Mesenteric fat pad (tissue), 1 donor: Measurements from ENCODE around the gene CLEC1A. TPM values are rescaled to one million over a fixed set of nuclear protein-coding genes. Genes with fewer than 3 reads are reported as not detected.

ENCODE experiments used
- DNase-seq: peaks from one replicate; pipeline ENCODE4 v3.0.0-alpha.2; 2020; ENCODE audit warnings: low spot score
- long read RNA-seq: library from polyadenylated mRNA; unstranded; transcript quantifications from one replicate; pipeline ENCODE4 v2.0.0, GENCODE V29; 2020
- total RNA-seq: library from RNA; stranded (reverse); fragmentation: NEBNext Ultra II Directional; extraction: Animal tissue kit (Norgen Biotek cat#: 25700); gene quantifications from one replicate; pipeline ENCODE4 v1.2.1, GENCODE V29; 2021
- donor health status: DM: yes; HTN: yes; CAD: no.

CLEC1A gene
- 7.7 TPM for total RNA-seq
- long read RNA-seq, partial matches to known transcripts = 0 of 6 reads
- long read RNA-seq, other reads (novel, unspliced or antisense) = 1 of 6 reads

GRCh38 chr12:10098791-10099190, at the start of gene CLEC1A:
TSS of gene CLEC1A (minus strand) at chr12:10098985. CDS start at chr12:10098922, 63 bp downstream.
- DNase-seq = no peak

GRCh38 chr12:10147714-10148403, 49.1 kb upstream of the CLEC1A start:
- DNase-seq = no peak

GRCh38 chr12:10142976-10143589, 44.3 kb upstream of the CLEC1A start:
- no peak for DNase-seq

GRCh38 chr12:10140001-10140400, 41.2 kb upstream of the CLEC1A start:
- DNase-seq = no peak

GRCh38 chr12:10136637-10137205, 37.9 kb upstream of the CLEC1A start:
- no peak for DNase-seq

GRCh38 chr12:10135126-10135525, 36.3 kb upstream of the CLEC1A start:
- no peak for DNase-seq

GRCh38 chr12:10132850-10133370, 34.1 kb upstream of the CLEC1A start:
- no peak for DNase-seq

- no peak for DNase-seq
Observed at GRCh38 chr12:10131111-10131690, 32.4 kb upstream of the CLEC1A start.

- DNase-seq = no peak
Observed at GRCh38 chr12:10130042-10130441, 31.3 kb upstream of the CLEC1A start, which contains the start of gene CLEC7A. TSS of gene CLEC7A (minus strand) at chr12:10130199. CDS start at chr12:10130082, 117 bp downstream.

- DNase-seq = no peak
Observed at GRCh38 chr12:10128687-10129086, 29.9 kb upstream of the CLEC1A start.

- no peak for DNase-seq
Observed at GRCh38 chr12:10126413-10126812, 27.6 kb upstream of the CLEC1A start.

- no peak for DNase-seq
Observed at GRCh38 chr12:10122689-10123088, 23.9 kb upstream of the CLEC1A start.

GRCh38 chr12:10121278-10121677, 22.5 kb upstream of the CLEC1A start:
- no peak for DNase-seq

- no peak for DNase-seq
Observed at GRCh38 chr12:10119066-10119465, 20.3 kb upstream of the CLEC1A start.

GRCh38 chr12:10115890-10116289, 17.1 kb upstream of the CLEC1A start:
- DNase-seq = no peak

GRCh38 chr12:10115311-10115710, 16.5 kb upstream of the CLEC1A start:
- no peak for DNase-seq

- no peak for DNase-seq
Observed at GRCh38 chr12:10113920-10114319, 15.1 kb upstream of the CLEC1A start.

GRCh38 chr12:10113075-10113474, 14.3 kb upstream of the CLEC1A start:
- no peak for DNase-seq

- no peak for DNase-seq
Observed at GRCh38 chr12:10111451-10111850, 12.7 kb upstream of the CLEC1A start.

- DNase-seq = no peak
Observed at GRCh38 chr12:10110256-10110844, 11.6 kb upstream of the CLEC1A start.

- DNase-seq = no peak
Observed at GRCh38 chr12:10102322-10102721, 3.5 kb upstream of the CLEC1A start.
